Measurements from ENCODE around the gene ZNF837.

Gene ZNF837

GRCh38 chr19:58338336-58338735 lies 42.5 kb downstream of the ZNF837 start:
- DNase-seq (ENCODE audit: low read depth, low spot score): no peak
- no peak overlapping the region for H3K4me3 ChIP-seq (ENCODE audit: low read depth, low read length)
- TF ChIP-seq CTCF (IDR thresholded peaks at IDR 0.05; ENCODE audit: low read depth, low read length): no peak
- in situ Hi-C loops (cut with HindIII; ENCODE audit: low sequenced_read_pairs): no loop called here

GRCh38 chr19:58336820-58337219 lies 44.0 kb downstream of the ZNF837 start:
- in situ Hi-C loops (cut with HindIII; ENCODE audit: low sequenced_read_pairs): no loop called here
- TF ChIP-seq CTCF (IDR thresholded peaks at IDR 0.05; ENCODE audit: low read depth, low read length): no peak
- no peak for DNase-seq (ENCODE audit: low read depth, low spot score)
- H3K4me3 ChIP-seq (ENCODE audit: low read depth, low read length): no peak overlapping the region

- DNase-seq (ENCODE audit: low read depth, low spot score): no peak
- no peak overlapping the region for H3K4me3 ChIP-seq (ENCODE audit: low read depth, low read length)
- no peak for TF ChIP-seq CTCF (IDR thresholded peaks at IDR 0.05; ENCODE audit: low read depth, low read length)
- in situ Hi-C loops (cut with HindIII; ENCODE audit: low sequenced_read_pairs): no loop called here
Measured at GRCh38 chr19:58336216-58336615, 44.6 kb downstream of the ZNF837 start.

- in situ Hi-C loops (cut with HindIII; ENCODE audit: low sequenced_read_pairs): no loop called here
Measured at GRCh38 chr19:58335630-58336029, 45.2 kb downstream of the ZNF837 start.

GRCh38 chr19:58334691-58335249 lies 46.1 kb downstream of the ZNF837 start:
- TF ChIP-seq CTCF (IDR thresholded peaks at IDR 0.05; ENCODE audit: low read depth, low read length): no peak
- no peak overlapping the region for H3K4me3 ChIP-seq (ENCODE audit: low read depth, low read length)
- no peak for DNase-seq (ENCODE audit: low read depth, low spot score)
- in situ Hi-C loops (cut with HindIII; ENCODE audit: low sequenced_read_pairs): no loop called here

More at GRCh38 chr19:58335630-58336029, 45.2 kb downstream of the ZNF837 start:
- no peak for TF ChIP-seq CTCF (IDR thresholded peaks at IDR 0.05; ENCODE audit: low read depth, low read length)
- no peak for DNase-seq (ENCODE audit: low read depth, low spot score)
- H3K4me3 ChIP-seq (ENCODE audit: low read depth, low read length): no peak overlapping the region

- in situ Hi-C loops (cut with HindIII; ENCODE audit: low sequenced_read_pairs): no loop called here
- no peak overlapping the region for H3K4me3 ChIP-seq (ENCODE audit: low read depth, low read length)
- DNase-seq (ENCODE audit: low read depth, low spot score): no peak
- TF ChIP-seq CTCF (IDR thresholded peaks at IDR 0.05; ENCODE audit: low read depth, low read length): no peak
Measured at GRCh38 chr19:58332697-58333096, 48.1 kb downstream of the ZNF837 start.

- in situ Hi-C loops (cut with HindIII; ENCODE audit: low sequenced_read_pairs): no loop called here
- DNase-seq (ENCODE audit: low read depth, low spot score): peak; percentile 65
- TF ChIP-seq CTCF (IDR thresholded peaks at IDR 0.05; ENCODE audit: low read depth, low read length): no peak
Measured at GRCh38 chr19:58330458-58330857, 50.4 kb downstream of the ZNF837 start.

More at GRCh38 chr19:58330458-58330857, 50.4 kb downstream of the ZNF837 start:
- no peak overlapping the region for H3K4me3 ChIP-seq (ENCODE audit: low read depth, low read length)
